Measurements from ENCODE around the gene CNIH2.

- no peak for TF ChIP-seq CTCF (IDR thresholded peaks at IDR 0.05)
- TF ChIP-seq POLR2A (IDR thresholded peaks at IDR 0.05): no peak
Measured at GRCh38 chr11:66333220-66333877, 55.4 kb downstream of the CNIH2 start.
